ENCODE data around the gene ITPR1.

ITPR1 gene

GRCh38 chr3:4772171-4772804 is 279.1 kb downstream of the ITPR1 start:
- Histone ChIP-seq H3K27ac (ENCODE audit: extremely low read depth, low read depth, low read length) (no peak overlapping the region), H3K4me3 (ENCODE audit: low read depth, low read length) (no peak overlapping the region), H3K36me3 (ENCODE audit: control insufficient read depth in 2 of 2, insufficient read depth in 1 of 2, low read length in 2 of 2) (peaks cover 0 to 12% of the 10 kb centered on the region in 2 experiments; a peak in 1 of 3 replicates), H3K4me1 (ENCODE audit: control insufficient read depth, insufficient read depth, low read length) (no peaks in the 10 kb centered on the region), H3K9me3 (ENCODE audit: control insufficient read depth, insufficient read depth, low read depth, low read length) (no peaks in the 10 kb centered on the region)
- CTCF ChIA-PET = interaction anchor here (0.6 kb wide), 1 partner anchor 20 kb away, joined by 3 read pairs; no protein-coding TSS in a partner anchor
- TF ChIP-seq ZNF530 (tag by site-specific recombination; IDR thresholded peaks at IDR 0.05; ENCODE audit: low read depth) (no peak), ZBTB7A (tag by site-specific recombination; IDR thresholded peaks at IDR 0.05; ENCODE audit: low read depth) (no peak), ZSCAN16 (tag by site-specific recombination; IDR thresholded peaks at IDR 0.05) (no peak)
- POLR2A ChIA-PET = no interaction called here

- ChIA-PET CTCF (interaction anchor here (0.6 kb wide), 1 partner anchor 20 kb away, joined by 3 read pairs; no protein-coding TSS in a partner anchor), POLR2A (no interaction called here)
- H3K4me3 ChIP-seq (ENCODE audit: low read depth, low read length) = no peak overlapping the region
- peaks cover 0 to 10% of the 10 kb centered on the region in 2 experiments; a peak in 1 of 3 replicates for H3K36me3 ChIP-seq (ENCODE audit: control insufficient read depth in 2 of 2, insufficient read depth in 1 of 2, low read length in 2 of 2)
- TF ChIP-seq PRDM1 (tag by site-specific recombination; IDR thresholded peaks at IDR 0.05) (no peak), ZNF239 (tag by site-specific recombination; IDR thresholded peaks at IDR 0.05) (no peak), ZNF148 (tag by site-specific recombination; IDR thresholded peaks at IDR 0.05; ENCODE audit: borderline replicate concordance) (no peak), SCRT2 (tag by site-specific recombination; IDR thresholded peaks at IDR 0.05) (no peak), TCF7L2 (IDR thresholded peaks at IDR 0.05; ENCODE audit: borderline replicate concordance, low read depth, low read length) (no peak), BCL11B (tag by site-specific recombination; IDR thresholded peaks at IDR 0.05; ENCODE audit: low read depth) (no peak), ZNF26 (tag by site-specific recombination; IDR thresholded peaks at IDR 0.05) (no peak), ZNF639 (tag by site-specific recombination; IDR thresholded peaks at IDR 0.05) (no peak), ZNF23 (tag by site-specific recombination; IDR thresholded peaks at IDR 0.05; ENCODE audit: borderline replicate concordance) (no peak), ZNF175 (tag by site-specific recombination; IDR thresholded peaks at IDR 0.05) (no peak), ZNF707 (tag by site-specific recombination; IDR thresholded peaks at IDR 0.05) (no peak), ZNF596 (tag by site-specific recombination; IDR thresholded peaks at IDR 0.05) (no peak)
- H3K27ac ChIP-seq (ENCODE audit: extremely low read depth, low read depth, low read length) = no peak overlapping the region
- H3K4me1 ChIP-seq (ENCODE audit: control insufficient read depth, insufficient read depth, low read length) = no peaks in the 10 kb centered on the region
- H3K9me3 ChIP-seq (ENCODE audit: control insufficient read depth, insufficient read depth, low read depth, low read length) = no peaks in the 10 kb centered on the region
Measured at GRCh38 chr3:4772858-4773257, 279.7 kb downstream of the ITPR1 start.

GRCh38 chr3:4773583-4773982 is 280.4 kb downstream of the ITPR1 start:
- H3K36me3 ChIP-seq (ENCODE audit: control insufficient read depth in 2 of 2, insufficient read depth in 1 of 2, low read length in 2 of 2) = peaks cover 0 to 8% of the 10 kb centered on the region in 2 experiments; a peak in 1 of 3 replicates
- ChIA-PET CTCF (interaction anchor here (0.6 kb wide), 1 partner anchor 8 kb away, joined by 4 read pairs; no protein-coding TSS in a partner anchor), POLR2A (no interaction called here)
- TF ChIP-seq MZF1 (tag by site-specific recombination; IDR thresholded peaks at IDR 0.05; ENCODE audit: borderline replicate concordance) (no peak), MYNN (tag by site-specific recombination; IDR thresholded peaks at IDR 0.05; ENCODE audit: borderline replicate concordance) (no peak), KLF9 (tag by site-specific recombination; IDR thresholded peaks at IDR 0.05; ENCODE audit: low read depth) (no peak), ZNF544 (tag by site-specific recombination; IDR thresholded peaks at IDR 0.05) (no peak), GLI4 (tag by site-specific recombination; IDR thresholded peaks at IDR 0.05) (no peak)
- no peaks in the 10 kb centered on the region for H3K4me1 ChIP-seq (ENCODE audit: control insufficient read depth, insufficient read depth, low read length)
- H3K4me3 ChIP-seq (ENCODE audit: low read depth, low read length) = no peak overlapping the region
- no peak overlapping the region for H3K27ac ChIP-seq (ENCODE audit: extremely low read depth, low read depth, low read length)
- H3K9me3 ChIP-seq (ENCODE audit: control insufficient read depth, insufficient read depth, low read depth, low read length) = no peaks in the 10 kb centered on the region

All from HEK293 (cell line).